HG03442 (cell line): ENCODE data around the gene ARFGEF3.
"Not testable (repeated sequence)": the region's sequence is repeated elsewhere in the genome, so short reads cannot be mapped to it uniquely, and the experiment has no call there.

Source experiments
- ATAC-seq: cut with Tn5 transposase; IDR thresholded peaks from one replicate; pipeline ENCODE4 v1.9.1; 2021; ENCODE audit warnings: mild to moderate bottlenecking, moderate library complexity; ENCODE audit not compliant: unreplicated experiment

ARFGEF3 gene

DNA sequence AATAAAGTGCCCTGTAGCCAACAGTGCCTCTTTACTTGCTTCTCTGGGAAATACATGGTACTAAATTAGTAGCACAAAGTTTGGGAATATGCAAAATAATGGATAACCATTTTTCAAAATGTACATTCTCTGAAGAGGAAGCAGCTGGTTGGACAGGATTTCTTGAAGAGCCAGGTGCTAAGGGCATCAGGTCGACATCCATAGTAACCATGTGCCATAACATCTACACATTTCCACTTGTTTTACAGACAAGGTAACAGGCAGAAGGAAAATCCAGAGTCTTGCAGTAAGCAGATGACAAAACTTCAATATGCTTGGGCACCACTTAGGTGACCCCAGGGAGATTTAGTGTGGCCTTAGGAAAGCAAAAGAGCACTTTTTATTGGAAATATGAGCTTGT, 179.4 kb downstream of the ARFGEF3 start:
- ATAC-seq, result no peak

DNA sequence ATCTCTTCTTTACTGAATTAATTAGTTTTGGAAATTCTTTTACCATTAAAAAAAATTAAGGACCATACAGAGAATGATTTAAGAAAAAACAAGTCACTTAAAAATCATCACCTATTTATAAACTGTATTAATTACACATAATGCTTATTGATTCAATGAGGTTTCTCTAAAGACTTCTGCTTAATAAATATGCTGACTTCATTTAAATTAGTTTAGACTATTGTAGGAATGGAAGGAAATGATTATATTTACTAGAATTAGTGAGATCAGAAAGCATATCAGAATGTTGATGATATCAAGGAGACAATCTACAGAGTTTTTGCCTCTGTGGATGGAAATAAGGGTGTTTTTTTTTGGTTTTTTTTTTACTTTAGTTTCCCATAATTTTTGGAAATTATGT, 181.4 kb downstream of the ARFGEF3 start:
- ATAC-seq, result no peak

- no peak for ATAC-seq
Observed at GRCh38 chr6:138345565-138346285, 184.0 kb downstream of the ARFGEF3 start.

- ATAC-seq, result no peak
Observed at GRCh38 chr6:138346302-138347195, 184.8 kb downstream of the ARFGEF3 start.

- ATAC-seq, result no peak
Observed at GRCh38 chr6:138347864-138348263, 186.1 kb downstream of the ARFGEF3 start.

DNA sequence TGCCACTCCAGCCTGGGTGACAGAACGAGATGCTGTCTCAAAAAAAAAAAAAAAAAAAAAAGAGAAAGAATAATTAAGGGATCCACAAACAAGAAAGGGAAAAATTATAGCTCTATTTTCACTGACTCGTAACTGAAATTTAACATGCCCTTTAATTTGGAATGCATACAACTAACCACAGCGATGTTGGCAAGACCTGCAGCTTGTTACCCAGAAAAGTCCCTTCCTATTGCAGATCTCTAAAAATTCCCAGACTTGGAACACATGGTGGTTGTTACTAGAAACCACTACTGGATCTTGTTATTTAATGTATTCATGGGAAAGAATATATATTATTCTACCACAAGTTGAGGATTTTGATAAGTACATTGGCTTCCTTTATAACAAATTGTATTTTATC, 188.2 kb downstream of the ARFGEF3 start:
- no peak for ATAC-seq

GRCh38 chr6:138357928-138358327, 196.2 kb downstream of the ARFGEF3 start:
- ATAC-seq, result no peak

- not testable (repeated sequence) for ATAC-seq
Observed at GRCh38 chr6:138368684-138369083, 206.9 kb downstream of the ARFGEF3 start.

- no peak for ATAC-seq
Observed at GRCh38 chr6:138370631-138371451, 209.1 kb downstream of the ARFGEF3 start.

DNA sequence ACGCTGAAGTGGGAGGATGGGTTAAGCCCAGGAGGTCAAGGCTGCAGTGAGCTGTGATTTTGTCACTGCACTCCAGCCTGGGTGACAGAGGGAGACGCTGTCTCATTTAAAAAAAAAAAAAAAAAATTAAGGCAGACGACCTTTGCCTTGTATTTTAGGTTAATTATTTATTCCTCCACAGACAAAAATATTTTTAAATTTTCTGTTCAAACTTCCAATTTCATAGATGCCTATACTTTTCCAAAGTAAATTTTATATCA, 209.6 kb downstream of the ARFGEF3 start:
- no peak for ATAC-seq

DNA sequence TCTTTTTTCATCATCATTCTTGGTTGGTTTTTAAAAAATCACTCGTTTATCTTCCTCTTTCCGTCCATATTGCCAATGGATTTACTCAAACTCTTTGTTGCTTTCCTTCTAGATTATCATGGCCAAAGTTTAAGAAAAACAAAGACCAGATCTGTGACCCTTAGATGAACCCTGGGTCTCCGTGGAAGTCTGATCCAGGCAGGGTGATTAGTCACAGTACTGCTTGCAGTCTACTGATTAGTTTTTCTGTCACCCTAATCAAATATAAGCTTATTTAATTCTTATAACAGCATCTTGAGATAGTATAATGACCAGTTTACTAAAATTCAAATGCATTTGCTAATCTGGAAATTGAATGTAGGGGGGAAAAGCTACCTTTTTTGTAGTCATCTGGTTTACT, 210.0 kb downstream of the ARFGEF3 start:
- no peak for ATAC-seq

DNA sequence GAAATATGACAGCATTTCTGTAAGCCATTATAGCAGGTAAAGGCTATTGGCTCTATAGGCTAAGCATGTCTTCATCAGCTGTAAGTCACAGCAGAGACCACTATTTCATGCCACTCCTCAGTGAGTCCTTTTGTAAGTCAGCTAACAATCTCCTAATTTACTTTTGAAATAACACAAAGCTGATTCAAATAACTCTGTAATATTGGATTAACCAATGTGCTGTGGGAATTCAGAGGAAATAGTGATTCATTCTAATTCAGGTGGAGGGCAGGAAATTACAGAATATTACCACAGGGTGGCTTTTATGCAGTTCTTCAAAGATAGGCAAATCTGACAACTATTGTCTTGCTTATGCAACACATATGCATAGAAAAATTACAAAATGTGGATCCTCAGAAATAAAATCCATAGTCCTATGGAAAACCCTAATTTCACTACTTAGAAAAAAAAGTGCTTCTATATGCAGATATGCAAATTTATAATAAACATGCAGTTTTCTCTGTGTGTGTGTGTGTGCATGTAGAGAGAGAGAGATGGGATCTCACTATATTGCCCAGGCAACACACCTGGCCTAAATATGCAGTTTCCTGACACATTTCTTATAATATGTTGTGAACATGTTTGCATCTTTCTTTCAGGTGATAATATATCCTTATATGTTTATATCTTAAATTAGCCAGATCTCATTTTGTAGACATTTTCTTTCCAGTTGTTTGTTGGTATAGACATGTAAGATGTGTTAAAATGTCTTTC, 211.1 kb downstream of the ARFGEF3 start:
- no peak for ATAC-seq

- ATAC-seq, result no peak
Observed at GRCh38 chr6:138374230-138374629, 212.5 kb downstream of the ARFGEF3 start.

DNA sequence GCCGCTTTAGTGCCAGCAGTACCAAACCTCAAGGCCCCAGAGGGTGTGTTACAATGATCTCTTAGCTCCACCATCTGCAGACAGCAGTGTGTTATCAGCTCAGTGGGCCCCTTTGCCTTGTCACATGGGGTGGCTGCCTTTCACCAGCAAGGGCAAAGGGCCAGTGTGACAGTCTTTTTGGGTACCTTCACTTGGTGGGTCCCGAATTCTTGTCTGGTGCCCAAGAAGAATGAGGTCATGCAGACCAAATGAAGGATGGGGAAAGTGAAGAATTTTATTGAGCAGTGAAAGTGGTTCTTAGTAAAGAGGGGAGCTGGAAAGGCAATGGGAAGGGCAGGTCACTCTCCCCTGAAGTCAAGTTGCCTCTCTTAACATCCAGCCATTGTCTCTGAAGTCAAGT, 213.1 kb downstream of the ARFGEF3 start:
- ATAC-seq, result no peak

GRCh38 chr6:138377042-138377441, 215.3 kb downstream of the ARFGEF3 start:
- no peak for ATAC-seq

- no peak for ATAC-seq
Observed at GRCh38 chr6:138377844-138378243, 216.1 kb downstream of the ARFGEF3 start, which contains the start of gene SMIM28. Gene SMIM28, plus strand, starts transcription at chr6:138377905. Its CDS starts 168 bp downstream, at chr6:138378073.

DNA sequence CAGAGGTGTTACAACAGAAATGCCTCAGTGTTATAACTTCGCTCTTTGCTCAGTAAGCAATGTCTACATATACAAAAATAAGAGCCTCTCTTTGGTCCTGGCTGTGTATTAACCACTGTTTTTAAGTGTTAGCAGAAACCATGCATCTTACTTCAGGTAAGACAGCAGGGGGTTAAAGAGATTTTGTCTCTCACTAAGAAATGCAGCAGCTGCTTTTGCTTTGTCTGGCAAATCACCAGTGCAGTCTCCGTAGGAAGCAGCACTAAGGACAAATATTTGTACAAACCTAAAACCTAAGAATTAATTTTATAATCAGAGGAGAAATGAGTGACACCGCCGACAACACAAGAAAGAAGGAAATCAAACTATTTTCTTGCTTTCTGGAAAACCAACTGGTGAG, 216.7 kb downstream of the ARFGEF3 start:
- no peak for ATAC-seq

GRCh38 chr6:138382498-138383265, 220.9 kb downstream of the ARFGEF3 start:
- ATAC-seq, result no peak

- no peak for ATAC-seq
Observed at GRCh38 chr6:138383776-138384175, 222.0 kb downstream of the ARFGEF3 start.

DNA sequence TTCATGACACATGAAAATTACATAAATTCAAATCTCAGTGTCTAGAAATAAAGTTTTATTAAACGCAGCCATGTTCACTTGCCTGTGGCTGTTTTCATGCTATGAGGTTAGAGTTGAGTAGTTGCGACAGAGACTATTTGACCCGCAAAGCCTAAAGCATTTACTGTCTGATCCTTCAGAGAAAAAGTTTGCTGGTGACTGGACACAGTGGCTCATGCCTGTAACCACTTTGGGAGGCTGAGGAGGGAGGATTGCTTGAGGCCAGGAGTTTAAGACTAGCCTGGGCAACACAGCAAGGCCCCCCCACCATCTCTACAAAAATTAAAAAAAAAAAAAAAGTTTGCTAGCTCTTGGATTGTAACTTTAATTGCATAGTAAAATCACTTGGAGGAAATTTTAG, 225.2 kb downstream of the ARFGEF3 start:
- no peak for ATAC-seq
